Measurements from ENCODE around the gene RAB40C.

Gene RAB40C

GRCh38 chr16:555528-556473 is 34.1 kb upstream of the RAB40C start:
- TF ChIP-seq CTCF (IDR thresholded peaks at IDR 0.05; ENCODE audit: extremely low read depth, insufficient read depth, missing control alignments) = no peak
- no peak for DNase-seq (ENCODE audit: low spot score)
- in situ Hi-C loops (cut with MboI; ENCODE audit: low pct_unique_long_range_greater_than_20kb, low sequenced_read_pairs, unreplicated experiment) = no loop called here

GRCh38 chr16:556474-557173 is 33.2 kb upstream of the RAB40C start:
- DNase-seq (ENCODE audit: low spot score) = peak; percentile 47
- no peak for TF ChIP-seq CTCF (IDR thresholded peaks at IDR 0.05; ENCODE audit: extremely low read depth, insufficient read depth, missing control alignments)
- in situ Hi-C loops (cut with MboI; ENCODE audit: low pct_unique_long_range_greater_than_20kb, low sequenced_read_pairs, unreplicated experiment) = no loop called here

- peak; percentile 45 for DNase-seq (ENCODE audit: low spot score)
- in situ Hi-C loops (cut with MboI; ENCODE audit: low pct_unique_long_range_greater_than_20kb, low sequenced_read_pairs, unreplicated experiment) = no loop called here
- no peak for TF ChIP-seq CTCF (IDR thresholded peaks at IDR 0.05; ENCODE audit: extremely low read depth, insufficient read depth, missing control alignments)
These were observed 32.2 kb upstream of the RAB40C start for GRCh38 chr16:557463-558297.

- no peak for TF ChIP-seq CTCF (IDR thresholded peaks at IDR 0.05; ENCODE audit: extremely low read depth, insufficient read depth, missing control alignments)
- DNase-seq (ENCODE audit: low spot score) = peak; percentile 46
- in situ Hi-C loops (cut with MboI; ENCODE audit: low pct_unique_long_range_greater_than_20kb, low sequenced_read_pairs, unreplicated experiment) = no loop called here
These were observed 31.4 kb upstream of the RAB40C start for GRCh38 chr16:558298-559020.

GRCh38 chr16:559021-559380 is 30.9 kb upstream of the RAB40C start:
- no peak for DNase-seq (ENCODE audit: low spot score)
- no peak for TF ChIP-seq CTCF (IDR thresholded peaks at IDR 0.05; ENCODE audit: extremely low read depth, insufficient read depth, missing control alignments)
- in situ Hi-C loops (cut with MboI; ENCODE audit: low pct_unique_long_range_greater_than_20kb, low sequenced_read_pairs, unreplicated experiment) = no loop called here

Data from GM13977 (cell line).